ENCODE results near the gene KRTAP12-1. TPM values are rescaled to one million over a fixed set of nuclear protein-coding genes. Genes with fewer than 3 reads are reported as not detected.
"Not testable (repeated sequence)": the region's sequence is repeated elsewhere in the genome, so short reads cannot be mapped to it uniquely, and the experiment has no call there.

Gene KRTAP12-1
- total RNA-seq, 2 experiments from 2014 or later: not detected

GRCh38 chr21:44647222-44647552 is 34.8 kb downstream of the KRTAP12-1 start:
- ChIA-PET CTCF (no interaction called here), POLR2A (no interaction called here)
- DNase-seq (no peak), ATAC-seq (no peak)
- no peak overlapping the region for H3K27ac Mint-ChIP-seq
- no peak overlapping the region for H3K4me3 Mint-ChIP-seq
- peaks cover 23% of the 10 kb centered on the region for H3K9me3 Mint-ChIP-seq (ENCODE audit: low read depth)
- no peaks in the 10 kb centered on the region for H3K4me1 Mint-ChIP-seq
- H3K27me3 Mint-ChIP-seq: no peaks in the 10 kb centered on the region
- intact Hi-C loops (cut with DNase I, micrococcal nuclease): no loop called here
- peaks cover 12% of the 10 kb centered on the region for H3K36me3 Mint-ChIP-seq (ENCODE audit: low read depth)

- ATAC-seq; H3K27ac Mint-ChIP-seq; intact Hi-C loops (cut with DNase I, micrococcal nuclease); H3K4me1 Mint-ChIP-seq; H3K27me3 Mint-ChIP-seq; CTCF ChIA-PET; H3K4me3 Mint-ChIP-seq; POLR2A ChIA-PET; DNase-seq: not testable (repeated sequence)
- H3K9me3 Mint-ChIP-seq (ENCODE audit: low read depth): peaks cover 26% of the 10 kb centered on the region
- H3K36me3 Mint-ChIP-seq (ENCODE audit: low read depth): peaks cover 12% of the 10 kb centered on the region
These were observed 35.4 kb downstream of the KRTAP12-1 start, which contains the start of gene KRTAP10-11 for GRCh38 chr21:44646366-44647221. TSS of gene KRTAP10-11 (plus strand) at chr21:44646414. CDS start at chr21:44646459, 45 bp downstream.

- H3K4me3 Mint-ChIP-seq: no peak overlapping the region
- H3K36me3 Mint-ChIP-seq (ENCODE audit: low read depth): peaks cover 14% of the 10 kb centered on the region
- ChIA-PET CTCF (no interaction called here), POLR2A (no interaction called here)
- no peaks in the 10 kb centered on the region for H3K4me1 Mint-ChIP-seq
- no peak overlapping the region for H3K27ac Mint-ChIP-seq
- H3K9me3 Mint-ChIP-seq (ENCODE audit: low read depth): peaks cover 32% of the 10 kb centered on the region
- H3K27me3 Mint-ChIP-seq: no peaks in the 10 kb centered on the region
- DNase-seq (no peak), ATAC-seq (no peak)
- intact Hi-C loops (cut with DNase I, micrococcal nuclease): no loop called here
These were observed 37.1 kb downstream of the KRTAP12-1 start for GRCh38 chr21:44644878-44645277.

- H3K27me3 Mint-ChIP-seq: no peaks in the 10 kb centered on the region
- no peak overlapping the region for H3K4me3 Mint-ChIP-seq
- peaks cover 14% of the 10 kb centered on the region for H3K36me3 Mint-ChIP-seq (ENCODE audit: low read depth)
- intact Hi-C loops (cut with DNase I, micrococcal nuclease): no loop called here
- ChIA-PET POLR2A (no interaction called here), CTCF (no interaction called here)
- H3K27ac Mint-ChIP-seq: no peak overlapping the region
- no peaks in the 10 kb centered on the region for H3K4me1 Mint-ChIP-seq
- ATAC-seq: no peak
- DNase-seq: no peak
- peaks cover 32% of the 10 kb centered on the region for H3K9me3 Mint-ChIP-seq (ENCODE audit: low read depth)
These were observed 38.1 kb downstream of the KRTAP12-1 start for GRCh38 chr21:44643741-44644310.

GRCh38 chr21:44640761-44641160 is 41.2 kb downstream of the KRTAP12-1 start:
- H3K27me3 Mint-ChIP-seq: no peaks in the 10 kb centered on the region
- H3K4me3 Mint-ChIP-seq: no peak overlapping the region
- POLR2A ChIA-PET: no interaction called here
- peaks cover 12% of the 10 kb centered on the region for H3K36me3 Mint-ChIP-seq (ENCODE audit: low read depth)
- ATAC-seq (no peak), DNase-seq (no peak)
- peaks cover 32% of the 10 kb centered on the region for H3K9me3 Mint-ChIP-seq (ENCODE audit: low read depth)
- intact Hi-C loops (cut with DNase I, micrococcal nuclease): no loop called here
- no peaks in the 10 kb centered on the region for H3K4me1 Mint-ChIP-seq
- CTCF ChIA-PET: no interaction called here
- no peak overlapping the region for H3K27ac Mint-ChIP-seq

GRCh38 chr21:44639331-44639655 is 42.7 kb downstream of the KRTAP12-1 start:
- ATAC-seq (no peak), DNase-seq (no peak)
- CTCF ChIA-PET: no interaction called here
- peaks cover 6% of the 10 kb centered on the region for H3K36me3 Mint-ChIP-seq (ENCODE audit: low read depth)
- POLR2A ChIA-PET: no interaction called here
- no peak overlapping the region for H3K27ac Mint-ChIP-seq
- no peaks in the 10 kb centered on the region for H3K4me1 Mint-ChIP-seq
- peaks cover 24% of the 10 kb centered on the region for H3K9me3 Mint-ChIP-seq (ENCODE audit: low read depth)
- H3K4me3 Mint-ChIP-seq: no peak overlapping the region
- intact Hi-C loops (cut with DNase I, micrococcal nuclease): no loop called here
- no peaks in the 10 kb centered on the region for H3K27me3 Mint-ChIP-seq

GRCh38 chr21:44638506-44639330 is 43.2 kb downstream of the KRTAP12-1 start:
- ATAC-seq; DNase-seq; H3K27me3 Mint-ChIP-seq; H3K4me1 Mint-ChIP-seq; intact Hi-C loops (cut with DNase I, micrococcal nuclease); CTCF ChIA-PET; H3K4me3 Mint-ChIP-seq; H3K27ac Mint-ChIP-seq; H3K36me3 Mint-ChIP-seq (ENCODE audit: low read depth); POLR2A ChIA-PET: not testable (repeated sequence)
- H3K9me3 Mint-ChIP-seq (ENCODE audit: low read depth): peaks cover 20% of the 10 kb centered on the region

GRCh38 chr21:44637851-44638348 is 44.1 kb downstream of the KRTAP12-1 start:
- H3K4me3 Mint-ChIP-seq; H3K27ac Mint-ChIP-seq; ATAC-seq; H3K27me3 Mint-ChIP-seq; intact Hi-C loops (cut with DNase I, micrococcal nuclease); CTCF ChIA-PET; POLR2A ChIA-PET; DNase-seq; H3K4me1 Mint-ChIP-seq; H3K36me3 Mint-ChIP-seq (ENCODE audit: low read depth): not testable (repeated sequence)
- peaks cover 18% of the 10 kb centered on the region for H3K9me3 Mint-ChIP-seq (ENCODE audit: low read depth)

- POLR2A ChIA-PET: no interaction called here
- no peak for ATAC-seq
These were observed 44.7 kb downstream of the KRTAP12-1 start, which contains the start of gene KRTAP10-10 for GRCh38 chr21:44637018-44637850. TSS of gene KRTAP10-10 (plus strand) at chr21:44637356. CDS start at chr21:44637418, 62 bp downstream.

GRCh38 chr21:44636209-44637017 is 45.5 kb downstream of the KRTAP12-1 start:
- no peaks in the 10 kb centered on the region for H3K27me3 Mint-ChIP-seq
- ATAC-seq: no peak
- no peak for DNase-seq
- H3K27ac Mint-ChIP-seq: no peak overlapping the region
- H3K4me3 Mint-ChIP-seq: no peak overlapping the region
- ChIA-PET POLR2A (no interaction called here), CTCF (no interaction called here)
- intact Hi-C loops (cut with DNase I, micrococcal nuclease): no loop called here
- no peaks in the 10 kb centered on the region for H3K4me1 Mint-ChIP-seq
- peaks cover 19% of the 10 kb centered on the region for H3K9me3 Mint-ChIP-seq (ENCODE audit: low read depth)
- peaks cover 6% of the 10 kb centered on the region for H3K36me3 Mint-ChIP-seq (ENCODE audit: low read depth)

More at GRCh38 chr21:44637018-44637850, 44.7 kb downstream of the KRTAP12-1 start, which contains the start of gene KRTAP10-10:
- H3K27ac Mint-ChIP-seq: no peak within 1 kb of the TSS
- intact Hi-C loops (cut with DNase I, micrococcal nuclease): no loop called here
- peaks cover 17% of the 10 kb centered on the region for H3K9me3 Mint-ChIP-seq (ENCODE audit: low read depth)
- no peaks in the 10 kb centered on the region for H3K4me1 Mint-ChIP-seq
- CTCF ChIA-PET: no interaction called here
- no peak within 1 kb of the TSS for H3K4me3 Mint-ChIP-seq
- H3K27me3 Mint-ChIP-seq: no peaks in the 10 kb centered on the region
- H3K36me3 Mint-ChIP-seq (ENCODE audit: low read depth): peaks cover 3% of the 10 kb centered on the region
- DNase-seq: no peak

All from activated CD4-positive, alpha-beta T cell treated with anti-CD3 and anti-CD28 coated beads for 36 hours (primary cell).